ENCODE data around the gene MIOS. TPM values are rescaled to one million over a fixed set of nuclear protein-coding genes. Genes with fewer than 3 reads are reported as not detected.
A peak's percentile ranks its signal among the peaks of the same experiment; 100 is the strongest.

Gene MIOS
- total and polyA plus RNA-seq, 9 of the 15 experiments (the other 6 are each of a cell fraction or from before 2014, with no cell fraction given) = 7.8 to 47.8 (median 30.6) TPM

DNA sequence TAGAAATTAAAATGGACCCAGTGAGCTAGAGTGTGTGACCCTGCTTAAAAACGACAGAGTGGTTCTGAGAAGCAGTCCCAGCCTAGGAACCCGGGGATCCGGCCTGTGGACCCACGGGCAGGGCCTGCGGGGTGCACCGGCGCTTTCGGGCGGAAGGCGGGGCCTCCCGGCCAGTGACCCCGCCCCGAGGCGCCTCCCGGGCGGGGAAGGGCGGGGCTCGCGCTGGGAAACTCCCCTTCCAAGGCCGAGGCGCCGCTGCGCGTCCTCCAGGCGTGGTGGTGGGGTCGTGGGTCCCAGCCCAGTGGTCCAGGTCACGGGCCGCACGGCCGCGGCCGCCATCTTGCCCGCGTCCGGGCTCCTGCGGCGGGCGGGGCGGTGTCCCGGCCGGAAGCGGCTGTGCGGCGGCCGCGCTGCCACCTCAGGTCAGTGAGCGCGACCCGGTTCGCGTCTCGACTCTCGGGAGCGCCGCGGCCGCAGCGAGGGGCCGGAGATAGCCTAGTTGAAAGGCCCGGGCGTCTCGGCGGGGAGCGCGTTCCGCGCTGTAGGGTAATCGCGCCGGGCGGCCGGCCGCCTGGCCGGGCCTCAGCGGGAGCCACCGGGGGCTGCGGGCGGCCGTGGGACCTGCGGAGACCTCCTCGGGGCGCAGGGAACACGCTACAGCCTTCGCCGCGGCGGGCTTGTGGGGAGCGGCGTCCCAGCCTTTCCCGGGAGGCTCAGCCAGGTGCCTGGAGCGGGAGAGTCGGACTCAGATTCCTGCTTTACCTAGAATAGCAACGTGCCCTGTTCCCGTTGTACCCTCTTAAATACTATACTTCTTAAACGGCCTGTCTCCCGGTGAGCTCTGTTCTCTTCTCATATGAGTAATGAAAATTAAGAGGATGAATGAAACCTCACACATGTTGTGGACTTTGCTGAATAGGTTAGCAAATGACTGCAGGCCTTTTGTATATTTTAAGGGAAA, at the start of gene MIOS (continued):
- TF ChIP-seq GTF2F1 (IDR thresholded peaks at IDR 0.05; ENCODE audit: low read depth, low read length) (no peak), FOS (IDR thresholded peaks at IDR 0.05; ENCODE audit: extremely low read depth, insufficient read length) (no peak), ZFX (CRISPR knock-in tag; IDR thresholded peaks at IDR 0.05) (peak; percentile 92), GABPB1 (CRISPR knock-in tag; IDR thresholded peaks at IDR 0.05) (peak; percentile 47), MCM3 (IDR thresholded peaks at IDR 0.05) (no peak), MEF2A (IDR thresholded peaks at IDR 0.05; ENCODE audit: control insufficient read depth, low read depth, low read length) (no peak), ZNF408 (CRISPR knock-in tag; IDR thresholded peaks at IDR 0.05; ENCODE audit: low read depth) (no peak), EGR1 (conservative IDR thresholded peaks at IDR 0.05) (no peak), CAMTA2 (CRISPR knock-in tag; conservative IDR thresholded peaks at IDR 0.05) (no peak), MYBL2 (IDR thresholded peaks at IDR 0.05; ENCODE audit: low read depth) (no peak), MYBL2 (CRISPR knock-in tag; IDR thresholded peaks at IDR 0.05; ENCODE audit: borderline replicate concordance) (no peak), TAL1 (IDR thresholded peaks at IDR 0.05) (no peak), PCBP1 (IDR thresholded peaks at IDR 0.05; ENCODE audit: low read depth, low read length, poor library complexity, severe bottlenecking) (no peak), MAFG (tag; conservative IDR thresholded peaks at IDR 0.05) (no peak), HSF4 (CRISPR knock-in tag; IDR thresholded peaks at IDR 0.05; ENCODE audit: borderline replicate concordance) (no peak), CBFA2T2 (conservative IDR thresholded peaks at IDR 0.05) (no peak), BHLHE40 (IDR thresholded peaks at IDR 0.05; ENCODE audit: low read length) (peak; percentile 90), FOXJ3 (CRISPR knock-in tag; IDR thresholded peaks at IDR 0.05) (no peak), TAF1 (IDR thresholded peaks at IDR 0.05; ENCODE audit: control insufficient read depth, extremely low read depth, insufficient read depth, low read length, severe bottlenecking) (peak; percentile 82), KDM4B (IDR thresholded peaks at IDR 0.05; ENCODE audit: borderline replicate concordance in 2 of 2, low read depth in 1 of 2) (no peak), NFXL1 (CRISPR knock-in tag; IDR thresholded peaks at IDR 0.05) (no peak), TCF3 (CRISPR knock-in tag; IDR thresholded peaks at IDR 0.05) (no peak; the same call in 1 of the 2 replicates), MAFK (IDR thresholded peaks at IDR 0.05; ENCODE audit: low read length) (no peak), ZNF785 (CRISPR knock-in tag; IDR thresholded peaks at IDR 0.05) (no peak), DIDO1 (tag; IDR thresholded peaks at IDR 0.05; ENCODE audit: low read depth) (no peak)
- TF ChIP-seq, protein P1, sequence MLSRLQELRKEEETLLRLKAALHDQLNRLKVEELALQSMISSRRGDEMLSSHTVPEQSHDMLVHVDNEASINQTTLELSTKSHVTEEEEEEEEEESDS (CRISPR knock-in tag; IDR thresholded peaks at IDR 0.05) = no peak
- TF ChIP-seq, protein P2, sequence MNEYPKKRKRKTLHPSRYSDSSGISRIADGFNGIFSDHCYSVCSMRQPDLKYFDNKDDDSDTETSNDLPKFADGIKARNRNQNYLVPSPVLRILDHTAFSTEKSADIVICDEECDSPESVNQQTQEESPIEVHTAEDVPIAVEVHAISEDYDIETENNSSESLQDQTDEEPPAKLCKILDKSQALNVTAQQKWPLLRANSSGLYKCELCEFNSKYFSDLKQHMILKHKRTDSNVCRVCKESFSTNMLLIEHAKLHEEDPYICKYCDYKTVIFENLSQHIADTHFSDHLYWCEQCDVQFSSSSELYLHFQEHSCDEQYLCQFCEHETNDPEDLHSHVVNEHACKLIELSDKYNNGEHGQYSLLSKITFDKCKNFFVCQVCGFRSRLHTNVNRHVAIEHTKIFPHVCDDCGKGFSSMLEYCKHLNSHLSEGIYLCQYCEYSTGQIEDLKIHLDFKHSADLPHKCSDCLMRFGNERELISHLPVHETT (CRISPR knock-in tag; conservative IDR thresholded peaks at IDR 0.05 in 1 of 2, IDR thresholded peaks at IDR 0.05 in 1 of 2) = peak in 1 of 2 experiments; percentile 91; a peak in 2 of 4 replicates
- TF ChIP-seq, protein P3, sequence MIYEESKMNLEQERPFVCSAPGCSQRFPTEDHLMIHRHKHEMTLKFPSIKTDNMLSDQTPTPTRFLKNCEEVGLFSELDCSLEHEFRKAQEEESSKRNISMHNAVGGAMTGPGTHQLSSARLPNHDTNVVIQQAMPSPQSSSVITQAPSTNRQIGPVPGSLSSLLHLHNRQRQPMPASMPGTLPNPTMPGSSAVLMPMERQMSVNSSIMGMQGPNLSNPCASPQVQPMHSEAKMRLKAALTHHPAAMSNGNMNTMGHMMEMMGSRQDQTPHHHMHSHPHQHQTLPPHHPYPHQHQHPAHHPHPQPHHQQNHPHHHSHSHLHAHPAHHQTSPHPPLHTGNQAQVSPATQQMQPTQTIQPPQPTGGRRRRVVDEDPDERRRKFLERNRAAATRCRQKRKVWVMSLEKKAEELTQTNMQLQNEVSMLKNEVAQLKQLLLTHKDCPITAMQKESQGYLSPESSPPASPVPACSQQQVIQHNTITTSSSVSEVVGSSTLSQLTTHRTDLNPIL (CRISPR knock-in tag; IDR thresholded peaks at IDR 0.05) = no peak

Data from K562 (cell line).